CD4-positive, alpha-beta T cell treated with Interleukin-4 for 4 hours (primary cell): Measurements from ENCODE around the gene MEOX2.

Experiments used
- DNase-seq: peaks from one replicate; pipeline ENCODE4 v3.0.0-alpha.2; 2020

Gene MEOX2

DNA sequence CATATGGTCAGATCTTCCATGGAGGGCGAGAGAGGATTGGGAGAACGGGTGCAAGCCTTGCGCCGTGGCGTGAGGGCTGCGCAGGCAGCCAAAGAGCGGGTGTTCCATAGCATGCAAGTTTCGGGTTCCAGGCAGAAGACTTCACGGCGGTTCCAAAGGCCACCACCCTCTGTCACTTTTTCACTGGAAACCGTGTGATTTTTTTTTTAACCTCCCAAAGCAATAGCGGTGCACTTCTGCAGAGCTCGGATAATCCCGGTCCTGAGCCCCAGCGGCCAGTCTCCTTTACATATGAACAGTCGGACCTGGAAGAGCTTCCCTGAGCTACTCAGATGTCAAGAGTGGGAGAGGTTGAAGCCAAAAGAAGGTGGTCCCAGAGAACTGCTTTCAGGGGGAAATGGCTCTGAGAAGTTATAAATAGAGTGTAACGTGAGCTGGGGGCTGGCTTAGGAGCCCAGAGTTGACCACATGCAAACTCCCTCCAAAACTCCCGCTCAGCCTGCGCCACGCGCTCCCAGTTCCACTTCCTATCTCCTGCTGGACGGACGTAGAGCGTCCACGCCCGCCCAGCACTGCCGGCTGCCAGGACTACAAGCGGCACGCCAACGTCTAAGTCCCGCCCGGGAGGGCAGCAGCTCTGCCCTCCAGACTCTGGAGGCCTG lies at the start of gene MEOX2:
TSS of gene MEOX2 (minus strand) at position 389 of the 662 bp plus-strand sequence. CDS start at position 108, 281 bp downstream.
- DNase-seq, result no peak

- DNase-seq, result no peak
Observed at GRCh38 chr7:15729746-15730145, 43.3 kb upstream of the MEOX2 start.

DNA sequence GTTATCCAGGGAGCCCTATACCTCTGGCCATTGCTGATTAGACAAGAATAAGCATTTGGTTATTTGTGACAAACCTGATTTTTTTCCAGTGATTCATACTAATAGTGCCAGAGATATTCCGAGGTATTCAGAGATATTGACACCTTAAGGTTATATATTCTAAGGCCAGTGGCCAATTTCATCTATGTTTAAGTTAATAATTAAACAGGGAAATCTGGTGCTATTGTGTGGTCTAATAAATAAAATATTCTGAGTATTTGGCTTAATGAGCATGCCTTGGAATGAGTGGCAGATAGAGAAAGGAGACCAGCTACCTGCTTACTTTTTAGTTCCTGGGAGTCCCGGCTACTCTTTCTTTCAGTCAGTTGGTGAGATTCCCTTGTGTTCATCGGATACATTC lies 38.6 kb upstream of the MEOX2 start:
- DNase-seq, result no peak

GRCh38 chr7:15723841-15724240 lies 37.4 kb upstream of the MEOX2 start:
- no peak for DNase-seq

DNA sequence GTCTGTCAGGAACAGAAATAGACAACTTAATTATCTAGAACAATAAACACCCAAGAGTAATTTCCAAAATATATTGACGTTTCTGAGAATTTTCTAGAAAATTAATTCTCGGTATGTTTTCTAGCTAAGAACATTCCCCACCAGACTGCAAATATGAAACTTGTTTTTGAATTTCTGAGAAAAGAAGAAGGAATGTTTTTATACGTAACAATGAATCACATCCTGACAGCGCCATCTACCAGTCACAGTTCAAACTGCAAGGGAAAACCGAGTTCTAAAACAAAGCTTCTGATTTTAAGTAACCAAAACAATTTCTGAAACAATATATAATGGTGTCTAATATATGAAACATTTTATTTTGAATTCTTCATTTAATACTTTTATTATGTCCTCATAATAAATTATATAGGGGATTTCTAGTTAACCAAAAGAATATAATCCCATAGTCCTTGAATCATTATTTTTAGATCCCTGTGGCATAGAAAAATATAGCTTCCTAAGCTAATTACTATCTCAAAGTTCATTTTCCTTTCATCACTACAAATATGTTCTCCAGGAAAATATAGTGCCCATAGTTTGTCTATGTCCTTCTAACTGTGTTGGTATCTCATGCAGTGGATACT lies 34.5 kb upstream of the MEOX2 start:
- no peak for DNase-seq

DNA sequence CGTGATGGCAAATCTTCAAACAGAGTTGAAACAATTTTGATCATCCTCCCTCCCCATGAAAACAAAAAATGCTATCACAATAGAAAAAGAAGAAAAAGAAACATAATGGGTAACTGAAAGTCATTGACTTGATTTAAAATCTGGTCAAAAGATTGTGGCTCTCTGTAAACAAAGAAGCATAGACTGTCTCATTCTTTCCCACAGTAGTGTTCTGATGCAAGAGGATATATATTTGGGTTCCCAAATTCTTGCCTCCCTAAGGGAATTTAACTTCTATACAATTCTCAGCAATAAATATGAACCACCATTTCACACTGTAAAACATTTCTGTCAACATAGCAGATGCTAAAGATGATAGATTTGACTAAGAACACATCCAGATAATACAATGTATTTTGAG lies 32.8 kb upstream of the MEOX2 start:
- DNase-seq, result no peak

GRCh38 chr7:15715435-15715834 lies 29.0 kb upstream of the MEOX2 start:
- DNase-seq, result no peak

DNA sequence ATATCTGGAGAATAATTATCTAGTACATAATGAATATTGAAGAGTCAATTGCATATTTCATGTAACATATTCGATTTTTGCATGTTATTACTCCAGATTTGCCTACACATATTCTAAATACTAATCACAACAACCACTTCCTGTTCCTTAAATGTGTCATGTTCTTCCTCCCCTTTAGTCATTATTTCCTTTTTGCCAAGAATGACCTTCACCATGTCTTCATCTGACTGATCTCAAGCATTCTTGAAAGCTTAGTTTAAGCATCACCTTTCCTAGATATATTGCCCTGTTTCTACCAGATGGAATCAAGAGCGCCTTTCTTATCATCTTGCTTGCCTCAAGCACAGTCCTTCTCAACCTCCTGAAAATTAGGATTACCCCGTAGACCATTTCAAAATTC lies 23.5 kb upstream of the MEOX2 start:
- DNase-seq, result no peak

GRCh38 chr7:15707570-15707969 lies 21.1 kb upstream of the MEOX2 start:
- DNase-seq, result no peak

DNA sequence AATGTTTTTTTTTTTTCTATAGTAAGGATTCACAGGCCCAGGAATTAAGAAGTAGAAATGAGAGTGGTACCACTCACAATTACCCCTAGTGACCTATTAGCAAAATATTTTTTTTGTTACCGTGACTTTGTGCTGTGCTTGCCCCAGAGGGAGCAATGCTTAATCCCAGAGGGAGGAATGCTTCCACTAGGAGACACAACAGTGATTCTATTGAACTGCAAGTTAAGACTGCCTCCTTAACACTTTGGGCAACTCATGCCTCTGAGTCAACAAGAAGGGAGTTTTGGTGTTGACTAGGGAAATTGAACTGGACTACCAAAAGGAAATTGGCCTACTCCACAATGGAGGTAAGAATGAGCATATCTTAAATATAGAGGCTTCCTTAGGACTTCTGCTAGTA lies 17.2 kb upstream of the MEOX2 start:
- no peak for DNase-seq

- no peak for DNase-seq
Observed at GRCh38 chr7:15692501-15693020, 6.1 kb upstream of the MEOX2 start.

DNA sequence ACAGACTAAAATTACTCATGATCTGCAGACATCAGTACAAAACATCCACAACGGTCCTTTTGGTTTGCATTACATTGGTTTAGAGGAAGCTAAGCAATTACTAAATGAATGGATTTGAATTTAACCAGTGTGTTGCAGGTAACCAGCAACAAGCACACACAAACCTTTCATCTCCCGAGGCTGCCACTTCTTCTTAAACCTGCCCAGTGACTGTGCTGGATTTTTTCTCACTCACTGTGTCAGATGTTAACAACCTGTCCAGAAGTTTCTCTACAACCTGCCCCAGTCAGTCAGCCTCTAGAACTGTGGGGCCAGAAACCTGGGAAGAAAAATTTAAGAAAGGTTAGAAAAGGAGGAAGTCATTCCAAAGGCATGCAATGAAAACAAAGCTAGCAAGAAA lies 2.4 kb upstream of the MEOX2 start:
- DNase-seq, result no peak

GRCh38 chr7:15688279-15688626 lies 1.8 kb upstream of the MEOX2 start:
- no peak for DNase-seq

GRCh38 chr7:15687546-15688278 lies 1.2 kb upstream of the MEOX2 start:
- DNase-seq, result no peak

DNA sequence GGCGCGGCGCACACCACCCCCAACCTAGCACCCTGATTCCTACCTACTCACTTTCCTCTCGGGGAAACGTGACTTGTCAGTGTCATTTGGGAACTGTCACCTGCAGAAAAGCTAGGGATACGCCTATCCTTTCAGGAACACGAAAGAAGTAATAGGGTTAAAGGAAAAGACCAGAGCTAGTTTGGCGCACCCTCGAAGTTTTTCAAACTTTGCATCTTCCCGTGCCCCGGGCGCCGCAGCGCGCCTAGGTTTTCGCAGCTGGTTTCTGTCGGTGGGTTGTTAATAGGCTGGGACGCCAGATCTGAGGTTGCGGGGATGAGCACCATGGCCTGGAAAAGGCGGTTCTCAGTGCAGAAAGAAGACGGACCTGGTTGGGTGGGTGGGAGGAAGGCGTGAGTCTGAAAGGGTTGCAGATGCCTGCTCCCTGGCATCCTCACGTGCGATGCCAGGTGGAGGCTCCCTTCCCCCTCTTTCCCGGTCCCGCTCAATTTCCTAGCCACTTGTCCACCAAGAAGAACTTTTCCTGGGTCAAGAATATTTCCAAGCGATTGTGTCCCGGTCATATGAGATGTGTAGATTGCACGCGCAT lies 568 bp upstream of the MEOX2 start:
- no peak for DNase-seq

DNA sequence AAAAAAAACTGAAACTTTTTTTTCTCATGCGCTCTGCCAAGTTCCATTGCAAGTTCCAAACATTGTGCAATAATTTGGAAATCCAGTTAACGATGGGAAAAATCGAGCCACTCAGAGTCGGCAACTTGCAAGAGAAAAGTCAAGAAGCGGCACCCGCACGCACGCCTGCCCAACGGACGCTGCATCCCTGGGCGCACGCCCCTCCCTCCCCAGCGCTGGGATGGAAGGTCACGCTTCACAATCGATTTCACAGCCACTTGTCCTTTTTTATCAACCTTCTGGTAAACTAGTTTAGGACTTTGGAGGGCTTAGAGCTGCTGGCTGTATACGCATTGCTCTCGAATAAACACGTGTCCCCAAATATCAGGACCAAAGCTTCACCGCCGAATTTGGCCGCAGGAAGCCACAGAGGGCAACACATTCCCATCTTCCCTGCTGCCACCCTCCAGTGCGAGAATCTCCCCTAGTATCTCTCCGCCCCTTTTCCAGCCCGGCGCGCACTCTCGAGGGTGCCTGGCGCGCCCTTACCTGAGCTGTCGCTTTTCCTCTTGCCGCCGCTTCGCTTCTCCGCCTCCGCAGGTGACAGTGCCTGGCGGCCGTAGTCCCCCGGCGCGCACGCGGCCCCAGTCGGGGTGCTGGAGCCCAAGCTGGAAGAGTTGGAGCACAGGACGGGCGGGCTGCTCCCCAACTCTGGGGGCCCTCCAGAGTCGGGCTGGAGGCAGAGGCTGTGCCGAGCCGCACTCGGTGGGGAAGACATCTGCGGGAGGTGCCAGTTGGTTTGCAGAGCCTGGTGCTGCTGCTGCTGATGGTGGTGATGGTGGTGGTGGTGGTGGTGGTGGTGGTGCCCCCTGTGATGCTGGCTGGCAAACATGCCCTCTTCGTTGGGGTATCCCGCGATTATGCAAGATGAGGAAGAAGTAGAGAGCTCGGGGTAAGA lies 857 bp downstream of the MEOX2 start:
- no peak for DNase-seq

DNA sequence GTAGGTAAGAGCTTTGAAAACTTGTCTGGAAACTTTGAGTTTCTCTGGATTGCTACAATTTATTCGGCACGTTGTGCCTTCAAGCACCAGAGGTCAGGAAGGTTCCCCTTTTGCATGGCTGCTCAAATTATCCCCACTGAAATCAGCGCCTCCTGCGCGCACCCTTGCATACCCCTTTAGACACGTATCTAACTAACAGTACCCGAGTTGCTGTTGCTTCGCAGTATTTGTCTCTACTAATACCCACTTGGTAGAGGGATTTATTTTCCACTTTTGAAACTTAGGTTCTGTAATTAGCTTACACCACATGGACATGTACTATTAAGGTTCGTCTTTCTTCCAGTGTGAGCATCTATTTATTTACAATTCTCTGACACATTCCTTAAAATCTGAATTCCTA lies 1.6 kb downstream of the MEOX2 start:
- no peak for DNase-seq

- DNase-seq, result no peak
Observed at GRCh38 chr7:15684111-15684800, 2.2 kb downstream of the MEOX2 start.

DNA sequence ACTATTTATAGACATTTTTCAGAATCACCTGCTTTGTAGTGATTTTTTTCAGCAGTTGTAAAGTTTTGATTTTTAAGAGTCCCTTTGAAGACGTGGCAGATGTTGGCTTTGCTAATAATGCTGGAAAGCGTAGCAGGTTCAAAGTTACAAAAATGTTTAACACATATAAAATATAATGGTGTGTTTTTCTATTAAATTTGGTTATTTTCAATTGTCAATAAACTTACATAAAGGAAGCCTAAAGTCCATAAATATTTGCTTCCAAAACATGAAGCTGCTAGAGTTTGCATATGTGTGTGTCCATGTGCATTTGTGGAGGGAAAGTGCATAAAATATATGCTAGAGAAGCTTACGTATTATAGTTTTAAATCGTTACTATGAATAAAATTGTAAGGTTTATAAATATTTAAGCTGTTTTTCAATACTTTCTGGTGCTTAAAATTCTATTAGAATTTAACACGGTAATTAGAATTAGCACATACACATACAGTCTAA lies 3.7 kb downstream of the MEOX2 start:
- DNase-seq, result no peak

- DNase-seq, result no peak
Observed at GRCh38 chr7:15682111-15682510, 4.4 kb downstream of the MEOX2 start.

DNA sequence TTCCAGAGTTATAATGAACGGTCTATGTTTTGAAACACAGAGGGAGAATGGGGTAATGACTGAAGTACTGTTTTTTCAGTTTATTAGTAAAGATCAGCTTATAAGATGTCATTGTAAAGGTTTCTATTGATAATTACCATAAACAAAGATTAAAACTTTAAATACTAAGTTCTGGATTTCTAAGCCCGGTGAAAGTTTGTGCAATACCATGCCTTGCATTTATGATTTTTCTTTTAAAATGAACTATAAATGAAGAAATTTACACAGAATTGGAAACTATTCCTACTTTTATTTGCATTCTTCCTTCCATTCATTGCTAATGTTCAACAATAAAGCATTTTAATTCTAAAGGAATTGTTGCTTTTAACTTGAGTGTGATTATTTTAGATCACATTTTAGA lies 4.9 kb downstream of the MEOX2 start:
- no peak for DNase-seq

DNA sequence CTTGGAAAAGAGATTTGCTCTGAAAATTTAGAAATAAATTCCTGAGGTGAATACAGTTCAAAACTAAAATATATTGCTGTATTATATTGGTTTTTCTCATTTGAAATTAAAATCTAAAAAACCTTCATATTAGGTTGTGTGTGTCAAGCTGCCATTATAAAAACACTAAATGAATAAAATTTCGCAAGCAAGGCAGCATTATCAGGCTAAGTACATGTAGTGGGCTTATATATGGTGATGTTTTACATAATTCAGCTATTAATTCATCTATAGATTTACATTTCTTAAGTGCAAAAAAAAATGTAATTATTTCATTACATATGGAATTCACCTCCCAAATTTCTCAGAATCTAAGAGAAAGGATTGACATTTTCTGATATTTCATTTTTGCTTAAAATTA lies 5.3 kb downstream of the MEOX2 start:
- DNase-seq, result no peak
